SK-N-MC (cell line): ENCODE measurements around the gene STX10.

Experiments
- EZH2 ChIP-seq: fragments of 200-600 bp; sonication (generic); IDR thresholded peaks from one replicate; pipeline ENCODE4 v1.6.1; 2017; ENCODE audit warnings: antibody characterized with exemption
- FOXP2 ChIP-seq: optimal IDR thresholded peaks from 2 replicates; pipeline ENCODE3; 2011; ENCODE audit warnings: mild to moderate bottlenecking, moderate library complexity; ENCODE audit not compliant: insufficient read depth; ENCODE audit errors: extremely low read length, control extremely low read depth
- POLR2AphosphoS5 ChIP-seq: IDR thresholded peaks from 2 replicates; pipeline ENCODE4 v1.6.1; 2012; ENCODE audit warnings: mild to moderate bottlenecking, low read depth, low read length, borderline replicate concordance

DNA sequence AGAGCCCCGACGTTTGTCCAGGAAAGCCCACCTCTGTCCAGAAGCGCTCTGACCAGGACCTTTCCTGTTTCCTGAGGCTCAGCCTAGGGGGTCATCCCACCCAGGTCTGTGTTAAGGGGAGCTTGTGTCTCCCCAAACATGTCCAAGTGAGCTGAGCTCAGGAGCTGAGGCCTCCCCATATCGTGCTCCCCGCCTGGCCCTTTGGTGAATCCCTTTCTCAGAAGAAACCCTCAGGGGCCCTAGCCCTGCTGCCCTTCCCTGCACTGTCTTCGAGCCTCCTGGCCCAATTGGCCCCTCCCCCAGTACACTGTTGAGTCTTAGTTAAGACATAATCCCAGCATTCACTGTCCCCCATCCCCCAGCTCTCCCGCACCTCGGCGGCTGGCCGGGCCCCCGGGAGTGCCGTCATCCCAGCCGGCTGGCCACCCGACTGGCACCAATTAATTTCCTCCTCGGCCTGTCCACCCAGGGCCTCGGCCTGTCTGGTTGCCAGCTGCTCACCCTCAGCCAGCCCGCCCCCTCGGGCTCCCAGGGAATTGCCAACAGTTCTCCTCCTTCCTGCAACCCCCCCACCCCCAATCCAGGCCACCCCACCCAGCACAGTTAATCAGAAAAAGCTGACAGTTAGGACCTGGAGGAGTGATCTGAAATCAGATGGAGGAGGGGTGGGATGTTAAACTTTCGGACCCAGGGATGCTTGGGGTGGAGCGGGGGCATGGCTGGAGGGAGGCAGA, 13.6 kb upstream of the STX10 start:
- no peak for TF ChIP-seq POLR2AphosphoS5
- no peak for TF ChIP-seq EZH2
- no peak for TF ChIP-seq FOXP2
